GM23338 (cell line): Measurements from ENCODE around the gene RIPK4. TPM values are rescaled to one million over a fixed set of nuclear protein-coding genes. Genes with fewer than 3 reads are reported as not detected.

Source experiments
- ATAC-seq: fragments of 200-7000 bp; cut with Tn5 transposase; 3 replicates; pipeline ENCODE4 v1.9.1; 2020
- DNase-seq: peaks from one replicate; pipeline ENCODE4 v3.0.0-alpha.2; 2015; ENCODE audit warnings: low spot score
- H2AFZ ChIP-seq: fragments of 200-600 bp; sonication (generic); 2 replicates; pipeline ENCODE4 v1.8.0; 2016; ENCODE audit warnings: antibody characterized with exemption, mild to moderate bottlenecking, moderate library complexity
- H3F3A ChIP-seq: fragments of 200-600 bp; sonication (generic); replicated peaks from 2 replicates; pipeline ENCODE4 v1.8.0; 2017; ENCODE audit warnings: antibody characterized with exemption, mixed run types, low read depth
- H3K27ac ChIP-seq: fragments of 200-600 bp; sonication (generic); 2 replicates; pipeline ENCODE4 v1.6.1; 2016; ENCODE audit warnings: low read depth
- H3K27me3 ChIP-seq: fragments of 200-600 bp; sonication (generic); 2 replicates; pipeline ENCODE4 v1.8.0; 2016; ENCODE audit warnings: mild to moderate bottlenecking, mixed run types, moderate library complexity; ENCODE audit not compliant: insufficient read depth
- H3K36me3 ChIP-seq: fragments of 200-600 bp; sonication (generic); 2 replicates; pipeline ENCODE4 v1.8.0; 2016; ENCODE audit warnings: mild to moderate bottlenecking; ENCODE audit not compliant: insufficient read depth
- H3K4me1 ChIP-seq: fragments of 200-600 bp; sonication (generic); 2 replicates; pipeline ENCODE4 v1.8.0; 2016; ENCODE audit warnings: mild to moderate bottlenecking, moderate library complexity; ENCODE audit not compliant: insufficient read depth
- H3K4me2 ChIP-seq: fragments of 200-600 bp; sonication (generic); 2 replicates; pipeline ENCODE4 v1.7.1; 2017; ENCODE audit warnings: mixed run types
- H3K4me3 ChIP-seq: fragments of 200-600 bp; sonication (generic); 2 replicates; pipeline ENCODE4 v1.6.1; 2016; ENCODE audit warnings: mixed run types
- H3K79me2 ChIP-seq: fragments of 200-600 bp; sonication (generic); replicated peaks from 2 replicates; pipeline ENCODE4 v1.8.0; 2017; ENCODE audit warnings: mild to moderate bottlenecking; ENCODE audit not compliant: insufficient read depth
- H3K9me2 ChIP-seq: fragments of 200-600 bp; sonication (generic); 2 replicates; pipeline ENCODE4 v1.8.0; 2017; ENCODE audit not compliant: insufficient read depth
- H4K20me1 ChIP-seq: fragments of 200-600 bp; sonication (generic); replicated peaks from 2 replicates; pipeline ENCODE4 v1.8.0; 2017; ENCODE audit warnings: mild to moderate bottlenecking; ENCODE audit not compliant: insufficient read depth
- H3K27ac Mint-ChIP-seq: 2 replicates; pipeline ENCODE4 v1.8.0; 2020; ENCODE audit warnings: inconsistent platforms, mild to moderate bottlenecking, moderate library complexity, mixed read lengths
- H3K27me3 Mint-ChIP-seq: 3 replicates; pipeline ENCODE4 v1.8.0; 2022; ENCODE audit warnings: low read depth, mild to moderate bottlenecking, moderate library complexity, mixed read lengths, inconsistent platforms; ENCODE audit not compliant: insufficient read depth, poor library complexity
- H3K36me3 Mint-ChIP-seq: 3 replicates; pipeline ENCODE4 v1.8.0; 2021; ENCODE audit warnings: low read depth, mild to moderate bottlenecking, inconsistent platforms, moderate library complexity, mixed read lengths
- H3K4me1 Mint-ChIP-seq: 3 replicates; pipeline ENCODE4 v1.8.0; 2020; ENCODE audit warnings: mild to moderate bottlenecking, inconsistent platforms, mixed read lengths
- H3K4me3 Mint-ChIP-seq: 3 replicates; pipeline ENCODE4 v1.8.0; 2021; ENCODE audit warnings: moderate library complexity, mild to moderate bottlenecking, inconsistent platforms, mixed read lengths
- H3K9me3 Mint-ChIP-seq: 3 replicates; pipeline ENCODE4 v1.8.0; 2020; ENCODE audit warnings: moderate library complexity, mild to moderate bottlenecking, inconsistent platforms, mixed read lengths
- CREB1 ChIP-seq: fragments of 250-450 bp; sonication (Bioruptor Pico); IDR thresholded peaks from 2 replicates; pipeline ENCODE4 v1.5.0; 2020; ENCODE audit warnings: low read depth, mild to moderate bottlenecking, moderate library complexity
- ETS1 ChIP-seq: IDR thresholded peaks from 2 replicates; pipeline ENCODE4 v1.6.1; 2016; ENCODE audit warnings: antibody characterized with exemption
- EZH2 ChIP-seq: fragments of 200-600 bp; sonication (generic); IDR thresholded peaks from one replicate; pipeline ENCODE4 v1.8.0; 2017; ENCODE audit warnings: antibody characterized with exemption, mild to moderate bottlenecking, low read depth; ENCODE audit not compliant: unreplicated experiment
- JUNB ChIP-seq: IDR thresholded peaks from one replicate; pipeline ENCODE4 v1.6.1; 2016; ENCODE audit warnings: antibody characterized with exemption; ENCODE audit not compliant: unreplicated experiment
- POLR2AphosphoS5 ChIP-seq: IDR thresholded peaks from 2 replicates; pipeline ENCODE4 v1.6.1; 2016; ENCODE audit warnings: antibody characterized with exemption, low read depth
- STAT1 ChIP-seq: IDR thresholded peaks from one replicate; pipeline ENCODE4 v1.6.1; 2016; ENCODE audit warnings: antibody characterized with exemption; ENCODE audit not compliant: unreplicated experiment
- ZNF331 ChIP-seq: fragments of 250-450 bp; sonication (Bioruptor Pico); IDR thresholded peaks from 2 replicates; pipeline ENCODE4 v1.5.0; 2020; ENCODE audit warnings: low read depth, mild to moderate bottlenecking, moderate library complexity
- polyA plus RNA-seq: library from polyadenylated mRNA; unstranded; fragments of >200 nt; fragmentation: Nextera tagmentation; extraction: Ambion mirVana; gene quantifications from 2 replicates; pipeline ENCODE4 v1.2.1, GENCODE V29; 2016
- total RNA-seq: library from RNA; depleted of rRNA; stranded (reverse); fragments of >200 nt; shearing (Covaris generic); gene quantifications from 2 replicates; pipeline ENCODE4 v1.2.3, GENCODE V29; 2014
- TF ChIP-seq, protein P1 (sequence below), 2 experiments: fragments of 200-600 bp in 1 of 2; sonication (generic) in 1 of 2; conservative IDR thresholded peaks; 2 replicates each; pipeline versions ENCODE4 v1.5.1 to v1.6.1; 2016 to 2017; ENCODE audit warnings: antibody characterized with exemption in 2 of 2, low read depth in 2 of 2, mild to moderate bottlenecking in 2 of 2, moderate library complexity in 1 of 2
- TF ChIP-seq, protein P2 (sequence below): fragments of 250-450 bp; sonication (Bioruptor Pico); IDR thresholded peaks from 2 replicates; pipeline ENCODE4 v1.5.0; 2020; ENCODE audit warnings: mild to moderate bottlenecking, moderate library complexity

Gene RIPK4
- total and polyA plus RNA-seq, 2 experiments from 2014 or later = 2.5 to 9.9 TPM

DNA sequence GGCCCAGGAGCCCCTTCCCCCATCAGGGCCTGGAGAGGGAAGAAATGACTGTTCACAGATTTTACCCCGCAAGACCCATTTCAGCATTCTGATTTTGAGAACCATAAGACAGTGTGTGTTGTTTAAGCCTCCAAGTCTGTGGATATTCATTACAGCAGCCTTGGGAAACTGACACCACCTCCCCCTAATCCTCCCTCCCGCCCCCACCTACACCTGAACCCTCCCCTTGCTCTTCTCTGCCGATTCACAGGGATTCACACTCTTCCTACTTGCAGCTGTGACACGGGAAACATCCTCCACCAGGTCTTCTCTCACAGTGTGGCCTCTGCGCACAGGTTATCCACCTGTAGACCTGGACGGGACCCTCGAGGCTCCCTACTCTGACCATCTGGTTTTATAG is 50.1 kb downstream of the RIPK4 start:
- H3K4me1 Mint-ChIP-seq = peaks cover 51% of the 10 kb centered on the region
- DNase-seq = no peak
- no peak overlapping the region for H3K27ac Mint-ChIP-seq
- H3K4me1 ChIP-seq = peaks cover 11% of the 10 kb centered on the region
- no peaks in the 10 kb centered on the region for H4K20me1 ChIP-seq
- H3K27me3 ChIP-seq = peaks cover 4% of the 10 kb centered on the region; the same call in 1 of the 2 replicates
- ATAC-seq = no peak
- no peaks in the 10 kb centered on the region for H3F3A ChIP-seq
- H3K27me3 Mint-ChIP-seq = peaks cover 8% of the 10 kb centered on the region
- TF ChIP-seq JUNB = no peak
- no peak for TF ChIP-seq ETS1
- no peak for TF ChIP-seq ZNF331 (CRISPR knock-in tag)
- TF ChIP-seq EZH2 = no peak
- TF ChIP-seq CREB1 = no peak
- TF ChIP-seq STAT1 = no peak
- TF ChIP-seq POLR2AphosphoS5 = no peak
- TF ChIP-seq, protein P1, sequence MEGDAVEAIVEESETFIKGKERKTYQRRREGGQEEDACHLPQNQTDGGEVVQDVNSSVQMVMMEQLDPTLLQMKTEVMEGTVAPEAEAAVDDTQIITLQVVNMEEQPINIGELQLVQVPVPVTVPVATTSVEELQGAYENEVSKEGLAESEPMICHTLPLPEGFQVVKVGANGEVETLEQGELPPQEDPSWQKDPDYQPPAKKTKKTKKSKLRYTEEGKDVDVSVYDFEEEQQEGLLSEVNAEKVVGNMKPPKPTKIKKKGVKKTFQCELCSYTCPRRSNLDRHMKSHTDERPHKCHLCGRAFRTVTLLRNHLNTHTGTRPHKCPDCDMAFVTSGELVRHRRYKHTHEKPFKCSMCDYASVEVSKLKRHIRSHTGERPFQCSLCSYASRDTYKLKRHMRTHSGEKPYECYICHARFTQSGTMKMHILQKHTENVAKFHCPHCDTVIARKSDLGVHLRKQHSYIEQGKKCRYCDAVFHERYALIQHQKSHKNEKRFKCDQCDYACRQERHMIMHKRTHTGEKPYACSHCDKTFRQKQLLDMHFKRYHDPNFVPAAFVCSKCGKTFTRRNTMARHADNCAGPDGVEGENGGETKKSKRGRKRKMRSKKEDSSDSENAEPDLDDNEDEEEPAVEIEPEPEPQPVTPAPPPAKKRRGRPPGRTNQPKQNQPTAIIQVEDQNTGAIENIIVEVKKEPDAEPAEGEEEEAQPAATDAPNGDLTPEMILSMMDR (conservative IDR thresholded peaks at IDR 0.05; ENCODE audit: low read depth in 2 of 2) = no peak
- TF ChIP-seq, protein P2, sequence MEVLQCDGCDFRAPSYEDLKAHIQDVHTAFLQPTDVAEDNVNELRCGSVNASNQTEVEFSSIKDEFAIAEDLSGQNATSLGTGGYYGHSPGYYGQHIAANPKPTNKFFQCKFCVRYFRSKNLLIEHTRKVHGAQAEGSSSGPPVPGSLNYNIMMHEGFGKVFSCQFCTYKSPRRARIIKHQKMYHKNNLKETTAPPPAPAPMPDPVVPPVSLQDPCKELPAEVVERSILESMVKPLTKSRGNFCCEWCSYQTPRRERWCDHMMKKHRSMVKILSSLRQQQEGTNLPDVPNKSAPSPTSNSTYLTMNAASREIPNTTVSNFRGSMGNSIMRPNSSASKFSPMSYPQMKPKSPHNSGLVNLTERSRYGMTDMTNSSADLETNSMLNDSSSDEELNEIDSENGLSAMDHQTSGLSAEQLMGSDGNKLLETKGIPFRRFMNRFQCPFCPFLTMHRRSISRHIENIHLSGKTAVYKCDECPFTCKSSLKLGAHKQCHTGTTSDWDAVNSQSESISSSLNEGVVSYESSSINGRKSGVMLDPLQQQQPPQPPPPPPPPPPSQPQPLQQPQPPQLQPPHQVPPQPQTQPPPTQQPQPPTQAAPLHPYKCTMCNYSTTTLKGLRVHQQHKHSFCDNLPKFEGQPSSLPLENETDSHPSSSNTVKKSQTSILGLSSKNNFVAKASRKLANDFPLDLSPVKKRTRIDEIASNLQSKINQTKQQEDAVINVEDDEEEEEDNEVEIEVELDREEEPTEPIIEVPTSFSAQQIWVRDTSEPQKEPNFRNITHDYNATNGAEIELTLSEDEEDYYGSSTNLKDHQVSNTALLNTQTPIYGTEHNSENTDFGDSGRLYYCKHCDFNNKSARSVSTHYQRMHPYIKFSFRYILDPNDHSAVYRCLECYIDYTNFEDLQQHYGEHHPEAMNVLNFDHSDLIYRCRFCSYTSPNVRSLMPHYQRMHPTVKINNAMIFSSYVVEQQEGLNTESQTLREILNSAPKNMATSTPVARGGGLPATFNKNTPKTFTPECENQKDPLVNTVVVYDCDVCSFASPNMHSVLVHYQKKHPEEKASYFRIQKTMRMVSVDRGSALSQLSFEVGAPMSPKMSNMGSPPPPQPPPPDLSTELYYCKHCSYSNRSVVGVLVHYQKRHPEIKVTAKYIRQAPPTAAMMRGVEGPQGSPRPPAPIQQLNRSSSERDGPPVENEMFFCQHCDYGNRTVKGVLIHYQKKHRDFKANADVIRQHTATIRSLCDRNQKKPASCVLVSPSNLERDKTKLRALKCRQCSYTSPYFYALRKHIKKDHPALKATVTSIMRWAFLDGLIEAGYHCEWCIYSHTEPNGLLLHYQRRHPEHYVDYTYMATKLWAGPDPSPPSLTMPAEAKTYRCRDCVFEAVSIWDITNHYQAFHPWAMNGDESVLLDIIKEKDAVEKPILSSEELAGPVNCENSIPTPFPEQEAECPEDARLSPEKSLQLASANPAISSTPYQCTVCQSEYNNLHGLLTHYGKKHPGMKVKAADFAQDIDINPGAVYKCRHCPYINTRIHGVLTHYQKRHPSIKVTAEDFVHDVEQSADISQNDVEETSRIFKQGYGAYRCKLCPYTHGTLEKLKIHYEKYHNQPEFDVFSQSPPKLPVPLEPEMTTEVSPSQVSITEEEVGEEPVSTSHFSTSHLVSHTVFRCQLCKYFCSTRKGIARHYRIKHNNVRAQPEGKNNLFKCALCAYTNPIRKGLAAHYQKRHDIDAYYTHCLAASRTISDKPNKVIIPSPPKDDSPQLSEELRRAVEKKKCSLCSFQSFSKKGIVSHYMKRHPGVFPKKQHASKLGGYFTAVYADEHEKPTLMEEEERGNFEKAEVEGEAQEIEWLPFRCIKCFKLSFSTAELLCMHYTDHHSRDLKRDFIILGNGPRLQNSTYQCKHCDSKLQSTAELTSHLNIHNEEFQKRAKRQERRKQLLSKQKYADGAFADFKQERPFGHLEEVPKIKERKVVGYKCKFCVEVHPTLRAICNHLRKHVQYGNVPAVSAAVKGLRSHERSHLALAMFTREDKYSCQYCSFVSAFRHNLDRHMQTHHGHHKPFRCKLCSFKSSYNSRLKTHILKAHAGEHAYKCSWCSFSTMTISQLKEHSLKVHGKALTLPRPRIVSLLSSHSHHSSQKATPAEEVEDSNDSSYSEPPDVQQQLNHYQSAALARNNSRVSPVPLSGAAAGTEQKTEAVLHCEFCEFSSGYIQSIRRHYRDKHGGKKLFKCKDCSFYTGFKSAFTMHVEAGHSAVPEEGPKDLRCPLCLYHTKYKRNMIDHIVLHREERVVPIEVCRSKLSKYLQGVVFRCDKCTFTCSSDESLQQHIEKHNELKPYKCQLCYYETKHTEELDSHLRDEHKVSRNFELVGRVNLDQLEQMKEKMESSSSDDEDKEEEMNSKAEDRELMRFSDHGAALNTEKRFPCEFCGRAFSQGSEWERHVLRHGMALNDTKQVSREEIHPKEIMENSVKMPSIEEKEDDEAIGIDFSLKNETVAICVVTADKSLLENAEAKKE = no peak
- no peaks in the 10 kb centered on the region for H3K9me2 ChIP-seq
- no peaks in the 10 kb centered on the region for H3K36me3 Mint-ChIP-seq
- no peaks in the 10 kb centered on the region for H3K79me2 ChIP-seq
- no peak overlapping the region for H3K4me3 ChIP-seq
- H3K4me3 Mint-ChIP-seq = no peak overlapping the region
- H2AFZ ChIP-seq = no peak overlapping the region
- H3K4me2 ChIP-seq = no peak overlapping the region
- H3K27ac ChIP-seq = no peak overlapping the region
- H3K36me3 ChIP-seq = no peaks in the 10 kb centered on the region
- H3K9me3 Mint-ChIP-seq = no peaks in the 10 kb centered on the region
